Activated CD4-positive, alpha-beta T cell treated with anti-CD3 and anti-CD28 coated beads, Interleukin-10, Interleukin-2, amounts not matched to agents 100 ng/mL and 50 ng/mL, durations not matched to agents 16 hours and 8 hours (primary cell): ENCODE measurements around the gene ADCYAP1R1.

Experiments used
- DNase-seq: peaks from one replicate; pipeline ENCODE4 v3.0.0-alpha.2; 2020

ADCYAP1R1 gene

GRCh38 chr7:31092606-31093005 is 40.5 kb downstream of the ADCYAP1R1 start:
- no peak for DNase-seq

- no peak for DNase-seq
Observed at GRCh38 chr7:31093282-31093681, 41.2 kb downstream of the ADCYAP1R1 start.

- no peak for DNase-seq
Observed at GRCh38 chr7:31094271-31094670, 42.2 kb downstream of the ADCYAP1R1 start.

- DNase-seq, result no peak
Observed at GRCh38 chr7:31095286-31096197, 43.4 kb downstream of the ADCYAP1R1 start.

GRCh38 chr7:31096198-31096876 is 44.2 kb downstream of the ADCYAP1R1 start:
- no peak for DNase-seq

- no peak for DNase-seq
Observed at GRCh38 chr7:31096877-31097258, 44.8 kb downstream of the ADCYAP1R1 start.

- no peak for DNase-seq
Observed at GRCh38 chr7:31098642-31099360, 46.7 kb downstream of the ADCYAP1R1 start.

GRCh38 chr7:31099451-31100444 is 47.6 kb downstream of the ADCYAP1R1 start:
- DNase-seq, result no peak

- no peak for DNase-seq
Observed at GRCh38 chr7:31100445-31100844, 48.3 kb downstream of the ADCYAP1R1 start.

- no peak for DNase-seq
Observed at GRCh38 chr7:31100871-31101270, 48.8 kb downstream of the ADCYAP1R1 start.

- no peak for DNase-seq
Observed at GRCh38 chr7:31101544-31101943, 49.4 kb downstream of the ADCYAP1R1 start.

GRCh38 chr7:31102151-31102972 is 50.3 kb downstream of the ADCYAP1R1 start:
- no peak for DNase-seq

GRCh38 chr7:31102973-31103850 is 51.1 kb downstream of the ADCYAP1R1 start:
- DNase-seq, result no peak

- no peak for DNase-seq
Observed at GRCh38 chr7:31104361-31105255, 52.5 kb downstream of the ADCYAP1R1 start.

- DNase-seq, result no peak
Observed at GRCh38 chr7:31105256-31105950, 53.3 kb downstream of the ADCYAP1R1 start.

- no peak for DNase-seq
Observed at GRCh38 chr7:31106303-31107105, 54.4 kb downstream of the ADCYAP1R1 start.
